GM19467 (cell line): ENCODE results near the gene CCND1.
A peak's percentile ranks its signal among the peaks of the same experiment; 100 is the strongest.

Source experiments
- ATAC-seq: cut with Tn5 transposase; IDR thresholded peaks from one replicate; pipeline ENCODE4 v1.9.1; 2021; ENCODE audit warnings: mild to moderate bottlenecking, moderate library complexity; ENCODE audit not compliant: unreplicated experiment

CCND1 gene

DNA sequence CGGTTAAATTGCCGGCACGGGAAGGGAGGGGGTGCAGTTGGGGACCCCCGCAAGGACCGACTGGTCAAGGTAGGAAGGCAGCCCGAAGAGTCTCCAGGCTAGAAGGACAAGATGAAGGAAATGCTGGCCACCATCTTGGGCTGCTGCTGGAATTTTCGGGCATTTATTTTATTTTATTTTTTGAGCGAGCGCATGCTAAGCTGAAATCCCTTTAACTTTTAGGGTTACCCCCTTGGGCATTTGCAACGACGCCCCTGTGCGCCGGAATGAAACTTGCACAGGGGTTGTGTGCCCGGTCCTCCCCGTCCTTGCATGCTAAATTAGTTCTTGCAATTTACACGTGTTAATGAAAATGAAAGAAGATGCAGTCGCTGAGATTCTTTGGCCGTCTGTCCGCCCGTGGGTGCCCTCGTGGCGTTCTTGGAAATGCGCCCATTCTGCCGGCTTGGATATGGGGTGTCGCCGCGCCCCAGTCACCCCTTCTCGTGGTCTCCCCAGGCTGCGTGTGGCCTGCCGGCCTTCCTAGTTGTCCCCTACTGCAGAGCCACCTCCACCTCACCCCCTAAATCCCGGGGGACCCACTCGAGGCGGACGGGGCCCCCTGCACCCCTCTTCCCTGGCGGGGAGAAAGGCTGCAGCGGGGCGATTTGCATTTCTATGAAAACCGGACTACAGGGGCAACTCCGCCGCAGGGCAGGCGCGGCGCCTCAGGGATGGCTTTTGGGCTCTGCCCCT lies 529 bp upstream of the CCND1 start:
- no peak for ATAC-seq

DNA sequence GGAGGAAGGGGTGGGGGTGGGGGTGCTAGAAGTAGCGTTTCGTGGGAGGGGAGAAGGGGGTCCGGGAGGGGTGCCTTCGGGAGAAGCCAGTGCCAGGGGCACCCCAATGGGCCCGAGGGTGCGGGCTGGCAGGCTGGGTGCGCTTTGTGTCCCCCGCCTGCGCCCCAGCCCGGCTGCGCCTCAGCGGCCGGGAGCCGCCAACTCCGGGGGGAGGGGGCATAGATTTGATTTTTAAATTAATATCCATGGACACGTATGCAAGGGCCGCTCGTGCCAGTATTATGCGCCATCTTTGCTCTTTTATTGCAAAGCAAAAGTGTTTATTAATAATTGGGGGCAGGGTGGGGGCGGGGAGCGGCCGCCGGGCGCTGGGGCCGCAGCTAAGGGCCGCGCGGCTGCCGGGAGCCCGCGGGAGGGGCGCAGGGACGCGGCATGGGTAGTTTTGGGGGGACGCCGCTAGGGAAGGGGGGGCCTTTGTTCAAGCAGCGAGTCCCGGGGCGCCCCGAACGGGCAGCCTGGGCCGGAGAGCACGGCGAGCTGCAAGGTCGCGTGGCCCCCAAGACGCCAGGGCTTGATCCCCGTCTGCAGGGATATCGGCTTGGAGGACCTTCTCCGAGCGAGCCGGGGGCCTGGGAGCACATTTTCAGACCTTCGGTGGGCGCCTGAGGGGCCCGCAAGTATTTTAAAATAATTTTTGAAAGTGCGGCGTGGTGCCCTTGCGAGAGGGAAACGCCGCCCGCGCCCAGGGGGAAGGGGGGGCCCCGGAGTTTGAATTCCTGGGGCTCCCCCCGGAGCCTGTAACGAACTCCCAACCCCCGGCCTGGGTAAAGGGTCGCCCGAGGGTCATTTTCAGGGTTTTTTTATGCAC lies 959 bp downstream of the CCND1 start:
- ATAC-seq, result no peak

DNA sequence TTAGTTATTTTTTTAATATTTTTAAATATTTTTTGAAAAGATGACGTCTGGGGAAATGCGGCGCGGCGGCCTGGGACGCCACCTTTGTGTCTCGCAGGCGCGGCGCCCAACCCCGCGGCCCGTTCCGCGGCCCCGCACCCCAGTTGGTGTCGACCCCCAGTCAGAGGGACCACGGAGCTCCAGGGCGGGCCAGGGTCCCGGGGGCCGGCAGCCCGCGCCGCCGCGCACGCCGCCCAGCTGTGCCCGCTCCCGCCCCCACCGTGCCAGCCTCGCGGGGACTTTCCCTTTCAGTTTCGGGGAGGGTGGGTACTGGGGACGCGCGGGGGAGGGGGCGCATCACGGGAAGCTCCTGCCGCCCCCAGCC lies 1.6 kb downstream of the CCND1 start:
- no peak for ATAC-seq

DNA sequence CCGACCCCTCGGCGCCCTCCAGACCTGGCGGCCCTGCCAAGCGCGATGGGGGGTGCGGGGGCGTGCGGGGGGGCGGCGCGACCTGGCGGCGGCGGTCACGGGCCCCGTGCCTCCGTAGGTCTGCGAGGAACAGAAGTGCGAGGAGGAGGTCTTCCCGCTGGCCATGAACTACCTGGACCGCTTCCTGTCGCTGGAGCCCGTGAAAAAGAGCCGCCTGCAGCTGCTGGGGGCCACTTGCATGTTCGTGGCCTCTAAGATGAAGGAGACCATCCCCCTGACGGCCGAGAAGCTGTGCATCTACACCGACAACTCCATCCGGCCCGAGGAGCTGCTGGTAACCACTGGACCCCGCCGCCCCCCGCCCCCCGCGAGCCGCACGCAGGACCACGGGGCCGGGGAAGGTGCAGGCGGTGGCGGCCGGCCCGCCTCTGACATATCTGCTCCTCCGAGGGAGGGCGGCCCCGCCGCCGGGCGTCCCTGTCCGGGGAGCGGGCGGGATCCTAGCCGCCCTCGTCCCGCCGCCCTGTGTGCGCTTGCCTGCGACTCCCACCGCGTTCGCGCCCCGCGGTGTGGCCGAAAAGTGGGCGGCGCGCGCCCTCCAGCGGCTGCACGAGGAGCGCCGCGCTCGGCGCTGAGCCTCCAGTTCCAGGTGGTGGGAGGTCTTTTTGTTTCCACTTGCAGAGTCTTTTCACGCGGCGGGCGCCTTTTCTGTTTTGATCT lies 2.1 kb downstream of the CCND1 start:
- peak; percentile 59 for ATAC-seq

DNA sequence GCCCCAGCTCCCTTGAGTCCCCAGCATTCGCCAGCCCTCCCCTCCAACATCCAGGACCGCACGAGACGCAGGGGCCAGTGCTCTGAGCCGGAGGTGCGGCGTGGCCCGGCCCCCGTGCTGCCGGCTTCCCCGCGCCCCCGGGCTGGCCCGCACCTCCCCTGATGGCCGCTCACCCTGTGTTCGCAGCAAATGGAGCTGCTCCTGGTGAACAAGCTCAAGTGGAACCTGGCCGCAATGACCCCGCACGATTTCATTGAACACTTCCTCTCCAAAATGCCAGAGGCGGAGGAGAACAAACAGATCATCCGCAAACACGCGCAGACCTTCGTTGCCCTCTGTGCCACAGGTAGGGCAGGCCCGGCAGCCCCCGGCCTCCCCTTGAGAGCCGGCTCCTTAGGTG lies 2.7 kb downstream of the CCND1 start:
- ATAC-seq, result no peak

DNA sequence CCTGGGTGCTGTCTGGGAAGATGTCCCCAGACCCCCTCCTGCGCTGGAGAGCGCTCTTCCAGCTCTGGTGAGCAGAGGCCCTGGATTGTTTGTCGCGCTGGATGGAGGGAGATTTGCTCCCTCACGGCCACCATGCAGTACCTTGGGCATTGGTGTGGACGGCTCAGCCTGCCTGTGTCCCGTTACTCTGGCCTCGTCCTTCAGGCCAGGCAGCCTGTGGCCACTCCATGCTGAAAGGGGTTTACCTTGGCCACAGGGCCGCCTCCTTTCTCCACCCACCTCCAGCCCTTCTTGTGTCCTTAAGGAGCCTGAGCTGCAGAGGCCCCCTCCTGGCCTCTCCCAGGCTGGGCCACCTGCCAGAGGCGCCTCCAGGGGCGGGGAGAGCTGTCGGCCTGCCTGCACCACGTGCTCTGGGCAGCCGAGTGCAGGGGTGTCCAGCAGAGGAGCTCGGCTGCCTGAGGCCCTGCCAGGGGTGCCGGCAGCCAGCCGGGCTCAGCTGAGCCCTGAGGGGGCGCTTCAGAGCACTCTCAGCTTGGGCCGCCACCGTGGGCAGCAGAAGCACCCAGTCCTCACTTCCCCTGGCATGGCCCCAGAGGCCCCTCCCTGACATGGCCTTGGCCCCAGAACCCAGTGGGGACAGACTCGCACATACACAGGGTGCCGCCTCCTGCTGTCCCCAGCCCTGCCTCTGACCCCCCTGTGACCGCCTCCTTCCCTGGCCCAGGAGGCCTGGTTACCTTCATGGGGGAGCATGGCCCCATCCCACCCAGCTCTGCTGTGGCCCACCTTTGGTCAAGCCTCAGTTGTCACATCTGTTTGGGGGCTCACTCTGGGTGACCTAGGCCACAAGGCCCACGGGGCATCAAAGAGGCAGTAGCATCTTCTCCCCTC lies 3.4 kb downstream of the CCND1 start:
- ATAC-seq, result no peak

DNA sequence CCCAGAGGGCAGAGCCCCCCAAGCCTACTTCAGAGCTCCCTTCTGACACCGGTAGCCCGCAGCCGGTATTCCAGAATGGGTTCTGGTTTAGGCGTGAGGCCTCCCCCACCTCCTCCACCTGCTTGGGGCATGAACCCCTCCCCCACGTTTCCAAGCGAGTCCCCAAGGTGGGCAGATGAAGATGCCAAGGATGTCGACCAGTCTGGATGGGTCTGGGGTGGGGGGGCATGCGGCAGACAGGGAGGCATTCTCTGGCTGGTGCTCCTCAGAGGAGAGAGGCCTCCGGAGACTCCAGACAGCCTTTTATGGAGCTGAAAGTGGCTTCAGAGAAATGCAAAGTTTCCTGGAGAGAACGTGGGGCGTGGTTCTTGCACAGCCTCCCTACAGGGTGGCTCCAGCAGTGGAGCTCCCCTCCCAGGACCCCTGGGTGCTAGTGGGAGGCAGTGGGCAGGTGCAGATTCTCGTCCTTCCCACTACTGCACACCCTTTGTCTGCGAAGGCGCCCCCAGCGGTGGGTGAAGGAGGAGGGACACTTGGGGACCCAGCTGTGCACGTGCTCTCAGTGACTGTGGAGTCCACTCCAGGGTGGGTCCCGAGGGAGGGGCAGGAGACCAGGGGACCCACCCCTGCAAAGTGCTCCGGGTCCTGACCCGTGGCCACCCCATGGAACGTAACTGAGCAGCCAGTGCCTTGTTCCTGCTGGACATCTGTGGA lies 4.2 kb downstream of the CCND1 start:
- no peak for ATAC-seq

DNA sequence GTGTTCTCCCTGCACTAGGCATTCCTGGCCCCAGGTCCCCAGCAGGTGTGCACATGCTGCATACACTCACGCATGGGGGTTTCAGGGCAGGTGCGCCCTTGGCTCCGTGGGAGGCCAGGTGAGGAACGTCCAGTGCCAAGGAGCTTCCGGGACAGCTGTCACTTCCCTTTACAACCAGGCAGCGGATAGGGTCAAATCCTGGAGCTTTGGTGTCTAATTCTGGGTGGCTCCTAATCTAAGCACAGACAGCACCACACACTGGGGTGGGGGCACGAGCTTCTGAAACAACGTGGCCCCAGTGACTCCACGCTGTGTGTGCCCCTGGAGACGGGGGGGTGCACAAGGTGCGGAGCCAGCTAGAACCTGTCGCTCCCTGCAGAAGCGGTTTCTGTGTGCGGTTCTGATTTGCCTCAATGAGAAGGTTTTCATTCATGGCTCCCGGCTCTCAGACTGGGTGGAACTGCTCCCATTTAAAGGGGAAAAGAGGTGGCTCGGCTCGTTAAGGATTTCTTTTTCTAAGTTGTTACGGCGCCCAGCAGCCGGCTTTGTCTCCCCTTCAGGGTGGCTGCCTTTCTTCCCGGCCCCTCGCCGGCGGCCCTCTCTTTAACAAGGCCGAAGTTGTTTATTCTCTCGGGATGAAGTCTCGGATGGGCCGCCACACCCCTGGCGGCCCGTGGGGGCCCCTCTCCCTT lies 5.0 kb downstream of the CCND1 start:
- ATAC-seq, result no peak

DNA sequence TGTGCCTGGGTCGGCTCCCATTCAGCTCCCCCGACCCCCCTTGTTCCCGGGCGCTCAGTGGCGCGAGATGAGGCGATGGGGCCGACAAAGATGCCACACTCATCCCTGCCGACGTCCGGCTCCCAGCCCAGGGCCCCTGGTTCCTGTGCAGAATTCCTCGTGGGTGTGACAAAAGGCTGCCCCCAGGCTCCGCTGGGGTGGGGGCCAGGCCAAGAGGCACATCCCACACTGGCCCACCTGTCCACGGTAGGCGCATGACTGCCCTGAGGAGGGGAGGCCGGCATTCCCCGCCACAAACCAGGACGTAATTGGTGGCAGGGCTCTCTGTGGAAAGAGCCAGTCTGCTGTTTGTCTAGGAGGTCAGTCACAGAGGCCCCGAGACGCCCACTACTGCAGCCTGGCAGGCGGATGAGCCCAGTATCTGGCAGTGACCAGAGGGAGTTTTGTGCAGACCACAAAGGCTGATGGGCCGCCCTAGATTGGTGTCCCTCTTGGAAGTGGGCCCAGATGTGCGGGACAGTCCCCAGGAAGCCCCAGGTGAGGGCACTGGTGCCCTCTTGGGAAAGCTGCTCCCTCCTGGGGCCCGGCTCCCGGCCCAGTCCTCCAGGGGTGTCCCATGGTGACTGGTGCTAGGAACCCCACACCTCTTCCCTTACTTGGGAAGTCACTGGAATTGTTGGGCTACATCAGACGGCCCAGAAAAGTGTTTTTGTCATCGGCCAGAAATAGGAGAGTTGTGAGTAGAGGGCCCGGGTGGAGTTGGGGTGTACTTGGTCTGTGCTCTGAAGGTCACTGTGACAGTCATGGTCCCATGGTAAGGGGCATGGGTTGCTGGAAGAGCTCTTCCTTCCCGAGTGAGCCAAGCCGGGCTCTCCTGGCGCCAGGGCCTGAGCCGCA lies 5.8 kb downstream of the CCND1 start:
- ATAC-seq, result no peak

DNA sequence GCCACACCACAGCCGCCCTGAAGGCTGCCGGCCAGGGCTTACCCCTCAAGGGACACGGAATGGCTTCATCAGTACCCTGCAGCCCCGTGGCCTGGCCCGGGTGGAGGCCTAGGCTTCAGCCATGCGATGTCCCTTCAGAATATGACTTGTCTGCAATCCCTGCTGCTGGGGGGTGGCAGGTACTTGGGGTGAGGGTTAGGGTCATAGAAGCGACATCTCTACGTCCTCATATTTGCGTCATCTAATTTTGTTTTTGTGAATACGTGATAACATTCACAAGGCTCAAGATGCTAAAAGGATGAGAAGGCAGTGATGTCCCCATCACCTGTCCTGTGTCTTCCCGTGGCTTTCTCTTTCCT lies 6.4 kb downstream of the CCND1 start:
- ATAC-seq, result no peak

DNA sequence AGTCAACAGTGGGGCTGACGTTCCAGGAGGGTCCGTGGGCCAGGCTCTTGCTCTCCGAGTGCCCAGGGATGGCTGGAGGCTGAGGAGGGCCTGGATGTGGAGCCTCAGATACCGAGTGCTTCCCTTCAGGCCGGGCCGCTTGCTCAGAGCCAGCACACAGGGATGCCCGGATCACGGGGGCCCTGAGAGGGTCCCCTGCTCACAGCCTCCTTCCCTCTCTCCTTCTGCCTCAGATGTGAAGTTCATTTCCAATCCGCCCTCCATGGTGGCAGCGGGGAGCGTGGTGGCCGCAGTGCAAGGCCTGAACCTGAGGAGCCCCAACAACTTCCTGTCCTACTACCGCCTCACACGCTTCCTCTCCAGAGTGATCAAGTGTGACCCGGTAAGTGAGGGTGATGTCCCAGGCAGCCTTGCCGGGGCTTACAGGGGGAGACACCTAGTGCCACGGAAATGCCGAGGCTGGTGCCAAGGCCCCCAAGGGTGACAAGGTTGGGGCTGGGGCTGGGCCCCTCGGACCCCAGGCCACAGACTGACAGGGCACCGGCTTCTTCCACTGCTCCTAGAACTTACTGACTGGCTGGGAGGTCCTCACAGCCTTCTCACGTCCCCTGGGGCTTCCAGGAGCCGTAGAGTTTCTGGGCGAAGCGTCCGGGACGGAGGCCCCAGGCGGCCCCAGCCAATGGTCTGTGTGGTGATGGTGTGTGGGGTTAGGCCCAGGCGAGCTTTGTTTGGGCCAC lies 7.0 kb downstream of the CCND1 start:
- ATAC-seq, result no peak

DNA sequence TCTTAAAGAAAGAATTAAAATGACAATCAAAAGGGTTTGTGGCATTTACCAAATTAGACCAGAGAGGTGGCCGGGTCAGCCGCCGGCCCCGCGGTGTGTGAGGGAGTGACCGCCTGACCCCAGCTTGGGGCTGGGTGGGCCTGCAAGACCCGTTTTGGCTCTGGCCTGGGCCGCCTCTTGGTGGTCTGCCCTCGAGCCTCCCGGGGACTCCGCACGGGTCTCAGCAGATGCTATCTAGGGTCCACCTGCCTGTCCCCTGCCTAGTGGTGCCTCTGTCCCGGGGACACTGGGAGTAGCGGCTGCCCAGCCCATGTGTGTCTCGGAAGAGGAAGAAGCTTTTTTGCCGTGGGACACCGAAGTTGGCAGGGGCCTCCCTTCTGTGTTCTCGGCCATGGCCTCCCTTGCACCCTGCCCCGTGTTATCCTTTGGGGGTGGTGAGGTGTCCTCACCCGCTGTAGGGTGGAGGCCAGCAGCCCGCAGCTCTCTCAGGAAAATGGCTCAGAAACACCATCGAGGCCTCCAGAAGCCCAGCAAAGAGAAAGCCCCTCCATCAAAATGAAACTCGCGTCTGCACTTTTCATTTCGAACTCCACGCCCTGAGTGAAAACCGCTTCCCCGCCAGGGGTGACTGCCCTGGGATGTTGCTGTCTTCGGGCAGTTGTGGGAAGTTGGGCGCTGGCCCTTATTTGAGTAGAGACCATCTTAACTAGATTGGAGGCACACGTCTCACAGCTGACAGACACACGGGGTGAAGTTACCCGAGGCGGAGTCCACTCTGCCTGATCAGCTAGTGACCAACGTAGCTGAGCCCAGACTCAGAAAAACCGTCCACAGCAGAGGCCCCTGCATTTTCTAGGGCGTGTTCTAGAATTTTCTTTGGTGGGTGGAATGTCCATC lies 8.0 kb downstream of the CCND1 start:
- ATAC-seq, result no peak

DNA sequence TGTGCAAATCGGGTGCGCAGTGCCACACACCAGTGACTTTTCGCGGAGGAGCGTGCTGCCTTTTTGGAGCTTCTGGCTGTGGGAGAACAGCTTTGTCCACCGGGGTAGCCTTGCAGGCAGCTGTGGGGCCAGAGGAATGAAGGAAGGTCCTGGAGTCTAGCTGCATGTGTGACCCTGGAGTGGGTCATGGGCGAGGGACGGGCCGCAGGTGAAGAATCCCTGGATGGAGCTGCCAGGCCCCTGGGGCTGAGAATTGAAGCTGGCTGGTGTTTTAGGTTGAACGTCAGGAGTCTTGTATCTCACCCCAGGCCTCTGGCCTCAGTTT lies 8.6 kb downstream of the CCND1 start:
- ATAC-seq, result no peak

DNA sequence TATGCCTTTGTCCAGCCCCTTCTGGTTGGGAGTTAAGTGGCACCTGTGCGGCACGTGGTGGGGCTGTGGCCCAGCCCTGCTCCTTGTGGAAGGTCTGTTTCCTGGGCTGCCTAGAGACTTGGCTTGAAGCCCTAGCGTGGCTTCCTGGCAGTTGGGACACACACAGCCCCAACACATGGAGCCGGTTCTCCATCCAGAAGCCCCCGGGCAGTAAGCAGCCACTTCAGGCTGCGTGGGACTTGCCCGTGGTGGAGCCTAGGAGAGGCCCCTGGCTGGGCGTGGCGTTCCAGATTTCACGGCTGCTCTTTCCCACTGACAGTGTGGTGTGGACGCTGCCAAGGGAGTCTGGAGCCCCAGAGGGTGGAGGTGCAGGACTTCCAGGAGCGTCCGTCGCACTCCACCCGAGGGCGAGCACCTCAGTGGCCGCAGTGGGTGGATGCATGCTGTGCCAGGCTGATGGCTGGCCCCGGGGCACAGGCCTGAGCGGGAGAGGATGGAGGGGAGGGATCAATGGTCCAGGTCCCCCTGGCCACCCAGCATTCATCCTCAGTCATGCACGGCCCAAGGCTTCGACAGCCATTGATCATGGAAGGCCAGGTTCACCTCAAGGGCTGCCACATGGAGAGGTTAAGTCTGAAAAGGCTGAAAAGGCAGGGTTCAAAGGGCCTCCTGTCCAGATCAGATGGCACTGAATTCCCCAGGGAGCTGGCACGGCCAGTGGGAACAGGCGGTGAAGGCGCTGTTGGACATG lies 9.3 kb downstream of the CCND1 start:
- ATAC-seq, result no peak

DNA sequence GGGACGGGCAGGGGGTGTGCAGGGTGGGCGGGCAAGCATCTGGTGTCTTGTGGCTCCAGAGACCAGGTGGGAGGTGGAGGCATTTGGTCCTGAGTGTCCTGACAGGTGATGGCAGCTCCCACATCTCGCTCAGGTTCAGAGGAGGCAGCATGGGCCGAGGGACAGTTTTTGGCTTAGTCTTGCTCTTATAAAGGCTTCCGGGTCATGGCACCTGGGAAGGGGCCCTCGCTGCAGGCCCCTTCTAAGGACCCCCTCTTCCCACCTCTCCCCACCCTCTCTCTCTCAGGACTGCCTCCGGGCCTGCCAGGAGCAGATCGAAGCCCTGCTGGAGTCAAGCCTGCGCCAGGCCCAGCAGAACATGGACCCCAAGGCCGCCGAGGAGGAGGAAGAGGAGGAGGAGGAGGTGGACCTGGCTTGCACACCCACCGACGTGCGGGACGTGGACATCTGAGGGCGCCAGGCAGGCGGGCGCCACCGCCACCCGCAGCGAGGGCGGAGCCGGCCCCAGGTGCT lies 9.9 kb downstream of the CCND1 start:
- ATAC-seq, result no peak
